PC-3 (cell line): Measurements from ENCODE around the gene GPC5. TPM values are rescaled to one million over a fixed set of nuclear protein-coding genes. Genes with fewer than 3 reads are reported as not detected.

Experiments
- ATAC-seq: fragments of 200-7000 bp; cut with Tn5 transposase; 2 replicates; pipeline ENCODE4 v1.9.1; 2020; ENCODE audit warnings: mild to moderate bottlenecking, moderate library complexity
- BruUV-seq: library from RNA; stranded (reverse); fragments of 400-500 nt; replicated peaks from 2 replicates; lab custom pipeline; 2021; lab: Mats Ljungman, UMichigan
- CTCF ChIA-PET: fragments of 300-600 bp; sonication (Branson Sonifier 250); formaldehyde crosslinking; loops from one replicate; lab custom pipeline; 2022; ENCODE audit warnings: antibody characterized with exemption; lab: Charles Lee
- POLR2A ChIA-PET: fragments of 300-600 bp; sonication (Branson Sonifier 250); formaldehyde crosslinking; loops from one replicate; lab custom pipeline; 2022; ENCODE audit warnings: antibody characterized with exemption; ENCODE audit not compliant: unreplicated experiment; lab: Charles Lee
- DNase-seq: peaks from one replicate; pipeline ENCODE4 v3.0.0-alpha.2; 2015
- H2AFZ ChIP-seq: fragments of 300-600 bp; sonication (generic); 2 replicates; pipeline ENCODE4 v1.6.0; 2016; ENCODE audit warnings: antibody characterized with exemption, low read length
- H3F3A ChIP-seq: fragments of 300-600 bp; sonication (generic); one replicate; pipeline ENCODE4 v1.6.0; 2017; ENCODE audit warnings: antibody characterized with exemption, low read length, control low read depth, mild to moderate bottlenecking; ENCODE audit not compliant: unreplicated experiment
- H3K27ac ChIP-seq: fragments of 300-600 bp; sonication (generic); 2 replicates; pipeline ENCODE4 v1.5.1; 2016; ENCODE audit warnings: mild to moderate bottlenecking, low read length
- H3K27me3 ChIP-seq: fragments of 300-600 bp; sonication (generic); 2 replicates; pipeline ENCODE4 v1.6.1; 2016; ENCODE audit warnings: low read length, mixed read lengths
- H3K36me3 ChIP-seq: fragments of 300-600 bp; sonication (generic); 2 replicates; pipeline ENCODE4 v1.6.1; 2016; ENCODE audit warnings: low read depth, mixed run types, low read length, mixed read lengths
- H3K4me1 ChIP-seq: fragments of 300-600 bp; sonication (generic); 2 replicates; pipeline ENCODE4 v1.5.1; 2016; ENCODE audit warnings: low read length; ENCODE audit not compliant: insufficient read depth
- H3K4me2 ChIP-seq: fragments of 300-600 bp; sonication (generic); 2 replicates; pipeline ENCODE4 v1.6.0; 2016; ENCODE audit warnings: low read length
- H3K4me3 ChIP-seq: fragments of 300-600 bp; sonication (generic); 2 replicates; pipeline ENCODE4 v1.5.1; 2016; ENCODE audit warnings: mild to moderate bottlenecking, low read length, mixed read lengths
- H3K79me2 ChIP-seq: fragments of 300-600 bp; sonication (generic); 2 replicates; pipeline ENCODE4 v1.6.1; 2017; ENCODE audit warnings: low read length, mixed read lengths
- H3K9ac ChIP-seq: fragments of 300-600 bp; sonication (generic); 2 replicates; pipeline ENCODE4 v1.6.0; 2016; ENCODE audit warnings: mild to moderate bottlenecking, low read length
- H3K9me2 ChIP-seq: fragments of 300-600 bp; sonication (generic); replicated peaks from 2 replicates; pipeline ENCODE4 v1.6.1; 2016; ENCODE audit warnings: mixed run types, low read length, mixed read lengths
- H3K9me3 ChIP-seq: fragments of 300-600 bp; sonication (generic); 2 replicates; pipeline ENCODE4 v1.6.1; 2016; ENCODE audit warnings: low read length, mixed read lengths
- H4K20me1 ChIP-seq: fragments of 300-600 bp; sonication (generic); 2 replicates; pipeline ENCODE4 v1.6.1; 2016; ENCODE audit warnings: low read length, mixed read lengths
- CTCF ChIP-seq: fragments of 300-600 bp; sonication (generic); conservative IDR thresholded peaks from 2 replicates; pipeline ENCODE4 v1.5.1; 2017; ENCODE audit warnings: antibody characterized with exemption, low read depth, mild to moderate bottlenecking, low read length
- EZH2 ChIP-seq: fragments of 300-600 bp; sonication (generic); IDR thresholded peaks from one replicate; pipeline ENCODE4 v1.6.1; 2017; ENCODE audit warnings: antibody characterized with exemption, mild to moderate bottlenecking, low read length; ENCODE audit not compliant: unreplicated experiment
- EZH2phosphoT487 ChIP-seq: fragments of 300-600 bp; sonication (generic); IDR thresholded peaks from 2 replicates; pipeline ENCODE4 v1.6.1; 2018; ENCODE audit warnings: mild to moderate bottlenecking, antibody characterized with exemption, low read length, borderline replicate concordance
- intact Hi-C: fragments of 100-400 bp; cut with micrococcal nuclease; formaldehyde crosslinking; loops from 2 replicates; pipeline ENCODE4 v1.9.0; 2023
- total RNA-seq: library from RNA; depleted of rRNA; stranded (reverse); fragments of >200 nt; gene quantifications from 2 replicates; pipeline ENCODE4 v1.2.3, GENCODE V29; 2014

GPC5 gene
- total RNA-seq, 1 experiment from 2014 or later: not detected

- BruUV-seq: no TSS peak
- intact Hi-C loops: no loop called here
- no peaks in the 10 kb centered on the region for H3K9me3 ChIP-seq
- H3K27me3 ChIP-seq: no peaks in the 10 kb centered on the region
- no peaks in the 10 kb centered on the region for H3K79me2 ChIP-seq
- H4K20me1 ChIP-seq: no peaks in the 10 kb centered on the region
- ChIA-PET CTCF (no interaction called here), POLR2A (no interaction called here)
- no peaks in the 10 kb centered on the region for H3K4me1 ChIP-seq
- H3K9ac ChIP-seq: no peak overlapping the region
- no peaks in the 10 kb centered on the region for H3K9me2 ChIP-seq
- no peaks in the 10 kb centered on the region for H3F3A ChIP-seq
- no peak overlapping the region for H3K27ac ChIP-seq
- H3K4me3 ChIP-seq: no peak overlapping the region
- ATAC-seq (no peak), DNase-seq (no peak)
- no peak for TF ChIP-seq EZH2phosphoT487
- no peak for TF ChIP-seq EZH2
- TF ChIP-seq CTCF: no peak
- H2AFZ ChIP-seq: no peak overlapping the region
- H3K36me3 ChIP-seq: no peaks in the 10 kb centered on the region
- no peak overlapping the region for H3K4me2 ChIP-seq
These were observed 331.4 kb downstream of the GPC5 start for GRCh38 chr13:91729859-91730258.

- no peak overlapping the region for H3K27ac ChIP-seq
- no peak overlapping the region for H3K4me2 ChIP-seq
- intact Hi-C loops: no loop called here
- H2AFZ ChIP-seq: no peak overlapping the region
- POLR2A ChIA-PET: no interaction called here
- no peaks in the 10 kb centered on the region for H3K79me2 ChIP-seq
- no peak overlapping the region for H3K9ac ChIP-seq
- no peaks in the 10 kb centered on the region for H3F3A ChIP-seq
- TF ChIP-seq EZH2phosphoT487 (no peak), CTCF (no peak)
- no peaks in the 10 kb centered on the region for H3K4me1 ChIP-seq
- H3K9me2 ChIP-seq: no peaks in the 10 kb centered on the region
- H3K4me3 ChIP-seq: no peak overlapping the region
- CTCF ChIA-PET: no interaction called here
- no peaks in the 10 kb centered on the region for H3K27me3 ChIP-seq
- no peaks in the 10 kb centered on the region for H4K20me1 ChIP-seq
- no TSS peak for BruUV-seq
- DNase-seq: no peak
- H3K36me3 ChIP-seq: no peaks in the 10 kb centered on the region
- no peaks in the 10 kb centered on the region for H3K9me3 ChIP-seq
- no peak for ATAC-seq
These were observed 341.3 kb downstream of the GPC5 start for GRCh38 chr13:91739751-91740150.

GRCh38 chr13:91740756-91741155 lies 342.3 kb downstream of the GPC5 start:
- no TSS peak for BruUV-seq
- intact Hi-C loops: no loop called here
- POLR2A ChIA-PET: no interaction called here

More at GRCh38 chr13:91740756-91741155, 342.3 kb downstream of the GPC5 start:
- Histone ChIP-seq H3K4me3 (no peak overlapping the region), H3K79me2 (no peaks in the 10 kb centered on the region), H3K9me2 (no peaks in the 10 kb centered on the region), H3K27me3 (no peaks in the 10 kb centered on the region), H2AFZ (no peak overlapping the region), H3K4me1 (no peaks in the 10 kb centered on the region), H4K20me1 (no peaks in the 10 kb centered on the region), H3K9me3 (no peaks in the 10 kb centered on the region), H3K9ac (no peak overlapping the region), H3F3A (no peaks in the 10 kb centered on the region), H3K36me3 (no peaks in the 10 kb centered on the region), H3K4me2 (no peak overlapping the region), H3K27ac (no peak overlapping the region)
- DNase-seq (no peak), ATAC-seq (no peak)
- TF ChIP-seq EZH2 (no peak), CTCF (no peak), EZH2phosphoT487 (no peak)
- CTCF ChIA-PET: no interaction called here
